Liver (tissue), 9 donors: ENCODE data around the gene APOBEC3C. TPM values are rescaled to one million over a fixed set of nuclear protein-coding genes. Genes with fewer than 3 reads are reported as not detected.

Source experiments
- DNase-seq: peaks from one replicate; pipeline ENCODE4 v3.0.0-alpha.2; 2017; ENCODE audit warnings: low spot score
- H3K27ac ChIP-seq, 2 donors: one replicate each; pipeline ENCODE4 v1.7.0; 2013; ENCODE audit warnings: inconsistent platforms in 2 of 2, low read length in 2 of 2, control low read depth in 1 of 2, low read depth in 1 of 2, mild to moderate bottlenecking in 1 of 2
- H3K27me3 ChIP-seq, 4 donors: one replicate each; pipeline versions ENCODE4 v1.6.1 to v1.7.0; 2013; ENCODE audit warnings: low read length in 3 of 4, inconsistent platforms in 1 of 4, mild to moderate bottlenecking in 1 of 4, moderate library complexity in 1 of 4; ENCODE audit not compliant: control insufficient read depth in 4 of 4, insufficient read depth in 4 of 4
- H3K36me3 ChIP-seq, 4 donors: one replicate each; pipeline versions ENCODE4 v1.6.1 to v1.7.0; 2013; ENCODE audit warnings: low read length in 3 of 4, mild to moderate bottlenecking in 3 of 4, low read depth in 1 of 4, moderate library complexity in 1 of 4; ENCODE audit not compliant: control insufficient read depth in 4 of 4, insufficient read depth in 3 of 4
- H3K4me1 ChIP-seq, 4 donors: one replicate each; pipeline versions ENCODE4 v1.6.1 to v1.7.0; 2013; ENCODE audit warnings: low read length in 3 of 4, mild to moderate bottlenecking in 3 of 4, moderate library complexity in 1 of 4; ENCODE audit not compliant: control insufficient read depth in 4 of 4, insufficient read depth in 4 of 4
- H3K4me3 ChIP-seq, 3 donors: one replicate each; pipeline versions ENCODE4 v1.6.1 to v1.7.0; 2013; ENCODE audit warnings: low read length in 3 of 3, control low read depth in 1 of 3, low read depth in 1 of 3, mild to moderate bottlenecking in 1 of 3
- H3K9ac ChIP-seq, 2 donors: one replicate each; pipeline ENCODE4 v1.7.0; 2013; ENCODE audit warnings: low read length in 2 of 2, mild to moderate bottlenecking in 2 of 2, moderate library complexity in 2 of 2, control low read depth in 1 of 2, low read depth in 1 of 2
- H3K9me3 ChIP-seq, 4 donors: one replicate each; pipeline versions ENCODE4 v1.6.1 to v1.7.0; 2013; ENCODE audit warnings: low read length in 3 of 4; ENCODE audit not compliant: control insufficient read depth in 4 of 4
- ATF3 ChIP-seq: IDR thresholded peaks from 2 replicates; pipeline ENCODE4 v1.6.1; 2016; ENCODE audit warnings: antibody characterized with exemption
- EGR1 ChIP-seq, 2 donors: IDR thresholded peaks; 2 replicates each; pipeline ENCODE4 v1.6.1; 2016 to 2018; ENCODE audit warnings: antibody characterized with exemption in 2 of 2, low read depth in 2 of 2
- FOXA1 ChIP-seq: IDR thresholded peaks from 2 replicates; pipeline ENCODE4 v1.6.1; 2016; ENCODE audit warnings: antibody characterized with exemption
- FOXA2 ChIP-seq: IDR thresholded peaks from 2 replicates; pipeline ENCODE4 v1.6.1; 2016; ENCODE audit warnings: antibody characterized with exemption
- GABPA ChIP-seq, 2 donors: IDR thresholded peaks in 1 of 2; conservative IDR thresholded peaks in 1 of 2; 2 replicates each; pipeline ENCODE4 v1.6.1; 2016; ENCODE audit warnings: antibody characterized with exemption in 2 of 2, mild to moderate bottlenecking in 1 of 2, moderate library complexity in 1 of 2
- HNF4A ChIP-seq, 2 donors: conservative IDR thresholded peaks; 2 replicates each; pipeline ENCODE4 v1.6.1; 2016; ENCODE audit warnings: antibody characterized with exemption in 2 of 2, mild to moderate bottlenecking in 2 of 2
- HNF4G ChIP-seq: IDR thresholded peaks from 2 replicates; pipeline ENCODE4 v1.6.1; 2016; ENCODE audit warnings: antibody characterized with exemption
- JUND ChIP-seq, 2 donors: IDR thresholded peaks; 2 replicates each; pipeline ENCODE4 v1.6.1; 2016; ENCODE audit warnings: antibody characterized with exemption in 2 of 2
- NR2F2 ChIP-seq: IDR thresholded peaks from 2 replicates; pipeline ENCODE4 v1.6.1; 2016; ENCODE audit warnings: antibody characterized with exemption
- RAD21 ChIP-seq, 2 donors: IDR thresholded peaks; 2 replicates each; pipeline ENCODE4 v1.6.1; 2016; ENCODE audit warnings: antibody characterized with exemption in 2 of 2, mild to moderate bottlenecking in 2 of 2
- REST ChIP-seq: IDR thresholded peaks from 2 replicates; pipeline ENCODE4 v1.6.1; 2016; ENCODE audit warnings: antibody characterized with exemption, mild to moderate bottlenecking
- RXRA ChIP-seq, 2 donors: IDR thresholded peaks; 2 replicates each; pipeline ENCODE4 v1.6.1; 2017 to 2018; ENCODE audit warnings: antibody characterized with exemption in 2 of 2, mild to moderate bottlenecking in 1 of 2
- YY1 ChIP-seq: IDR thresholded peaks from 2 replicates; pipeline ENCODE4 v1.6.1; 2016; ENCODE audit warnings: antibody characterized with exemption, mild to moderate bottlenecking
- ZBTB33 ChIP-seq: IDR thresholded peaks from 2 replicates; pipeline ENCODE4 v1.6.1; 2016; ENCODE audit warnings: antibody characterized with exemption
- WGBS: extraction: QIAGEN DNeasy Blood & Tissue Kit; methylation state at CpG from one replicate; pipeline ENCODE4 v1.1.7; 2013; 5-methylcytosine and 5-hydroxymethylcytosine counted together
- polyA plus RNA-seq, 2 donors: library from polyadenylated mRNA; stranded (reverse) in 1 of 2; unstranded in 1 of 2; fragments of 200-250 nt in 1 of 2; fragments of >200 nt in 1 of 2; fragmentation: Nextera tagmentation in 1 of 2; extraction: Ambion mirVana in 1 of 2; gene quantifications; one replicate each; pipeline versions ENCODE4 v1.2.1 to v1.2.3, GENCODE V29; 2013 to 2015
- total RNA-seq, 2 donors: library from RNA; depleted of rRNA; stranded (reverse); fragments of >200 nt; gene quantifications; one replicate each; pipeline ENCODE4 v1.2.3, GENCODE V29; 2014
- TF ChIP-seq, protein P1 (sequence below): fragments of 150-350 bp; IDR thresholded peaks from 2 replicates; pipeline ENCODE4 v1.5.1; 2017; ENCODE audit warnings: improper control_type of control experiment, low read depth, low read length; ENCODE audit not compliant: missing input control
- TF ChIP-seq, protein P2 (sequence below): IDR thresholded peaks from 2 replicates; pipeline ENCODE4 v1.6.1; 2016; ENCODE audit warnings: antibody characterized with exemption
- donor health status: healthy.
- donor health status: healthy.
- donor health status: healthy.
- donor health status: healthy.
- donor health status: healthy.

APOBEC3C gene
- total and polyA plus RNA-seq, 4 donors = 1.2 to 11.9 (median 3.7) TPM

GRCh38 chr22:38981992-38982927, 31.8 kb upstream of the APOBEC3C start, which contains the start of gene APOBEC3B (continued):
- TF ChIP-seq FOXA2 (no peak), JUND (IDR thresholded peaks at IDR 0.05) (peak; percentile 92 to 98), HNF4A (conservative IDR thresholded peaks at IDR 0.05) (peak in 1 of 2 donors; percentile 10), GABPA (IDR thresholded peaks at IDR 0.05 in 1 of 2, conservative IDR thresholded peaks at IDR 0.05 in 1 of 2) (peak in 1 of 2 donors; percentile 48)

DNA sequence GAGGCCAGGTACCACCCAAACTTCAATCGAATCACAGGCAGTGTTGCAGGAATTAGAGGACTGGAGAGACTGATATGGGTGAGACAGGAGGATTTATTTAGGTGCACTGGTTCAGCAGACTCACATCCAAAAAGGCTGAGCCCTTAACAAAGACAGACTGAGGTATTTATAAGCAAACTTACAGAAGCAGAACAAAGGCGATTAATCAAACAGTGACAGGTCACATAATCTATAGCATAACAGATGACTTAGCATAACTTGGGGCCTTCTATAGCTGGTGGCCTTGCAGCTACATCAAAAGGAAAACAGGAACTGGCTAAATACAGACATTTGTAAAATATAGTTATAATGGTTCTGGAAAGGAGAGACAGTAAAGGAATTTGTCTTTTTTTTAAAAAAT, 29.8 kb upstream of the APOBEC3C start:
- DNase-seq = no peak
- Histone ChIP-seq H3K9ac (no peak overlapping the region), H3K27ac (no peak overlapping the region), H3K4me1 (peaks cover 0 to 4% (median 0%) of the 10 kb centered on the region in 4 donors), H3K4me3 (no peak overlapping the region), H3K27me3 (no peaks in the 10 kb centered on the region), H3K9me3 (no peaks in the 10 kb centered on the region), H3K36me3 (no peaks in the 10 kb centered on the region)
- 94% methylated on average over 2 of the region's 2 CpGs for WGBS
- no peak for TF ChIP-seq GABPA (IDR thresholded peaks at IDR 0.05 in 1 of 2, conservative IDR thresholded peaks at IDR 0.05 in 1 of 2)
- TF ChIP-seq, protein P1, sequence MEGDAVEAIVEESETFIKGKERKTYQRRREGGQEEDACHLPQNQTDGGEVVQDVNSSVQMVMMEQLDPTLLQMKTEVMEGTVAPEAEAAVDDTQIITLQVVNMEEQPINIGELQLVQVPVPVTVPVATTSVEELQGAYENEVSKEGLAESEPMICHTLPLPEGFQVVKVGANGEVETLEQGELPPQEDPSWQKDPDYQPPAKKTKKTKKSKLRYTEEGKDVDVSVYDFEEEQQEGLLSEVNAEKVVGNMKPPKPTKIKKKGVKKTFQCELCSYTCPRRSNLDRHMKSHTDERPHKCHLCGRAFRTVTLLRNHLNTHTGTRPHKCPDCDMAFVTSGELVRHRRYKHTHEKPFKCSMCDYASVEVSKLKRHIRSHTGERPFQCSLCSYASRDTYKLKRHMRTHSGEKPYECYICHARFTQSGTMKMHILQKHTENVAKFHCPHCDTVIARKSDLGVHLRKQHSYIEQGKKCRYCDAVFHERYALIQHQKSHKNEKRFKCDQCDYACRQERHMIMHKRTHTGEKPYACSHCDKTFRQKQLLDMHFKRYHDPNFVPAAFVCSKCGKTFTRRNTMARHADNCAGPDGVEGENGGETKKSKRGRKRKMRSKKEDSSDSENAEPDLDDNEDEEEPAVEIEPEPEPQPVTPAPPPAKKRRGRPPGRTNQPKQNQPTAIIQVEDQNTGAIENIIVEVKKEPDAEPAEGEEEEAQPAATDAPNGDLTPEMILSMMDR = no peak
- no peak for TF ChIP-seq FOXA2
- no peak for TF ChIP-seq ZBTB33
- no peak for TF ChIP-seq RXRA (IDR thresholded peaks at IDR 0.05)
- no peak for TF ChIP-seq REST
- no peak for TF ChIP-seq RAD21 (IDR thresholded peaks at IDR 0.05)
- TF ChIP-seq HNF4G = no peak
- TF ChIP-seq NR2F2 = no peak
- no peak for TF ChIP-seq JUND (IDR thresholded peaks at IDR 0.05)
- TF ChIP-seq FOXA1 = no peak
- no peak for TF ChIP-seq YY1
- TF ChIP-seq, protein P2, sequence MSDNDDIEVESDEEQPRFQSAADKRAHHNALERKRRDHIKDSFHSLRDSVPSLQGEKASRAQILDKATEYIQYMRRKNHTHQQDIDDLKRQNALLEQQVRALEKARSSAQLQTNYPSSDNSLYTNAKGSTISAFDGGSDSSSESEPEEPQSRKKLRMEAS = no peak
- TF ChIP-seq EGR1 (IDR thresholded peaks at IDR 0.05; ENCODE audit: low read depth in 2 of 2) = no peak
- TF ChIP-seq ATF3 = no peak
- TF ChIP-seq HNF4A (conservative IDR thresholded peaks at IDR 0.05) = no peak
